B cell (primary cell): ENCODE results near the gene SLC39A11. TPM values are rescaled to one million over a fixed set of nuclear protein-coding genes. Genes with fewer than 3 reads are reported as not detected.

Source experiments
- ATAC-seq: fragments of 200-7000 bp; cut with Tn5 transposase; one replicate; pipeline ENCODE4 v1.10.0; 2021; ENCODE audit warnings: low read depth, mild to moderate bottlenecking, moderate number of reproducible peaks, moderate library complexity
- CTCF ChIA-PET: fragments of 350-600 bp; sonication (Branson Sonifier 250); formaldehyde crosslinking; loops from one replicate; lab custom pipeline; 2021; ENCODE audit warnings: antibody characterized with exemption, inconsistent platforms; lab: Charles Lee
- POLR2A ChIA-PET: fragments of 350-600 bp; sonication (Branson Sonifier 250); formaldehyde crosslinking; loops from one replicate; lab custom pipeline; 2021; ENCODE audit warnings: antibody characterized with exemption; lab: Charles Lee
- DNase-seq: peaks from one replicate; pipeline ENCODE4 v3.0.0; 2013
- H2AFZ ChIP-seq: 2 replicates; pipeline ENCODE4 v1.6.1; 2012; ENCODE audit warnings: mild to moderate bottlenecking, low read depth, low read length; ENCODE audit not compliant: insufficient read depth, poor library complexity, severe bottlenecking
- H3K27ac ChIP-seq, 2 donors: 1 replicate in 1 of 2; 2 replicates in 1 of 2; pipeline ENCODE4 v1.5.1; 2012 to 2013; ENCODE audit warnings: low read length in 2 of 2, mild to moderate bottlenecking in 2 of 2, moderate library complexity in 1 of 2
- H3K27me3 ChIP-seq, 4 experiments: fragments of 200-600 bp in 1 of 4; sonication (generic) in 1 of 4; replicated peaks in 1 of 4; 1 replicate in 2 of 4; 2 replicates in 2 of 4; pipeline versions ENCODE4 v1.6.1 to v1.7.0; 2013 to 2016; ENCODE audit warnings: low read length in 3 of 4, mild to moderate bottlenecking in 2 of 4, mixed read lengths in 1 of 4, moderate library complexity in 1 of 4; ENCODE audit not compliant: insufficient read depth in 4 of 4, control insufficient read depth in 3 of 4; ENCODE audit errors: control extremely low read depth in 1 of 4
- H3K36me3 ChIP-seq, 2 experiments: replicated peaks in 1 of 2; 1 replicate in 1 of 2; 2 replicates in 1 of 2; pipeline versions ENCODE4 v1.6.1 to v1.7.1; 2013; ENCODE audit warnings: low read length in 1 of 2; ENCODE audit not compliant: insufficient read depth in 2 of 2, control insufficient read depth in 1 of 2; ENCODE audit errors: control extremely low read depth in 1 of 2, extremely low read depth in 1 of 2
- H3K4me1 ChIP-seq, 2 donors: fragments of 200-600 bp in 1 of 2; sonication (generic) in 1 of 2; 1 replicate in 1 of 2; 2 replicates in 1 of 2; pipeline versions ENCODE4 v1.5.1 to v1.6.1; 2013 to 2017; ENCODE audit warnings: low read length in 2 of 2; ENCODE audit not compliant: control insufficient read depth in 2 of 2, insufficient read depth in 2 of 2
- H3K4me2 ChIP-seq: replicated peaks from 2 replicates; pipeline ENCODE3; 2012; ENCODE audit warnings: mild to moderate bottlenecking, low read depth, low read length; ENCODE audit not compliant: poor library complexity, severe bottlenecking
- H3K4me3 ChIP-seq, 5 experiments: fragments of 200-600 bp in 1 of 5; sonication (generic) in 1 of 5; 1 replicate in 3 of 5; 2 replicates in 2 of 5; pipeline versions ENCODE4 v1.5.1 to v1.7.0; 2011 to 2016; ENCODE audit warnings: low read length in 4 of 5, mild to moderate bottlenecking in 4 of 5, low read depth in 2 of 5, control low read depth in 1 of 5, moderate library complexity in 1 of 5; ENCODE audit not compliant: insufficient read depth in 1 of 5; ENCODE audit errors: control extremely low read depth in 1 of 5, extremely low read depth in 1 of 5
- H3K79me2 ChIP-seq: fragments of 200-600 bp; sonication (generic); one replicate; pipeline ENCODE4 v1.6.0; 2016; ENCODE audit warnings: low read length; ENCODE audit not compliant: control insufficient read depth, insufficient read depth
- H3K9ac ChIP-seq: fragments of 200-600 bp; sonication (generic); 2 replicates; pipeline ENCODE4 v1.6.1; 2017; ENCODE audit warnings: mild to moderate bottlenecking, low read length, moderate library complexity
- H3K9me3 ChIP-seq, 3 donors: one replicate each; pipeline versions ENCODE4 v1.6.1 to v1.7.1; 2013; ENCODE audit warnings: low read length in 2 of 3; ENCODE audit not compliant: control insufficient read depth in 2 of 3, insufficient read depth in 1 of 3; ENCODE audit errors: control extremely low read depth in 1 of 3
- H4K20me1 ChIP-seq: 2 replicates; pipeline ENCODE4 v1.6.0; 2012; ENCODE audit warnings: mild to moderate bottlenecking, low read length; ENCODE audit not compliant: insufficient read depth, control insufficient read depth, poor library complexity, severe bottlenecking
- H3K27ac Mint-ChIP-seq: one replicate; pipeline ENCODE4 v1.8.0; 2021; ENCODE audit warnings: mixed read lengths
- H3K27me3 Mint-ChIP-seq: one replicate; pipeline ENCODE4 v1.8.0; 2021; ENCODE audit warnings: mixed read lengths
- H3K4me1 Mint-ChIP-seq: one replicate; pipeline ENCODE4 v1.8.0; 2021; ENCODE audit warnings: mixed read lengths
- H3K4me3 Mint-ChIP-seq: one replicate; pipeline ENCODE4 v1.8.0; 2021; ENCODE audit warnings: mixed read lengths
- H3K9me3 Mint-ChIP-seq: one replicate; pipeline ENCODE4 v1.8.0; 2022; ENCODE audit warnings: mixed read lengths; ENCODE audit not compliant: insufficient read depth
- EZH2 ChIP-seq: IDR thresholded peaks from 2 replicates; pipeline ENCODE4 v1.6.1; 2012; ENCODE audit warnings: borderline replicate concordance, low read depth, mild to moderate bottlenecking, moderate library complexity, low read length; ENCODE audit not compliant: insufficient read depth, poor library complexity, severe bottlenecking
- WGBS: methylation state at CpG from one replicate; pipeline ENCODE4 v1.1.5; 2013; ENCODE audit warnings: missing lambda C conversion rate; ENCODE audit not compliant: insufficient coverage; 5-methylcytosine and 5-hydroxymethylcytosine counted together
- intact Hi-C: fragments of 100-400 bp; cut with micrococcal nuclease; formaldehyde crosslinking; loops from one replicate; pipeline ENCODE4 v1.10.0; 2022
- polyA plus RNA-seq: library from polyadenylated mRNA; depleted of rRNA; stranded (reverse); fragments of >200 nt; gene quantifications from 2 replicates; pipeline ENCODE4 v1.2.3, GENCODE V29; 2012
- total RNA-seq, 2 donors: library from RNA; stranded (reverse); fragments of 120-200 nt in 1 of 2; gene quantifications; 1 replicate in 1 of 2; 2 replicates in 1 of 2; pipeline versions ENCODE4 v1.2.3 to v1.2.4, GENCODE V29; 2013 to 2022
- TF ChIP-seq, protein P1 (sequence below): fragments of 200-600 bp; IDR thresholded peaks from one replicate; pipeline ENCODE4 v1.8.0; 2022; ENCODE audit warnings: antibody characterized with exemption, mild to moderate bottlenecking

Gene SLC39A11
- total and polyA plus RNA-seq, 2 donors (not counting 1 experiment from before 2014, with no cell fraction given) = 6.9 to 39.6 TPM

- DNase-seq (no peak), ATAC-seq (no peak)
- Histone ChIP-seq H3K27me3 (no peaks in the 10 kb centered on the region), H3K4me1 (no peaks in the 10 kb centered on the region), H3K79me2 (no peaks in the 10 kb centered on the region), H3K4me2 (no peak overlapping the region), H3K27ac (no peak overlapping the region), H3K36me3 (no peaks in the 10 kb centered on the region), H3K9me3 (peaks cover 0 to 3% (median 0%) of the 10 kb centered on the region in 3 donors), H4K20me1 (no peaks in the 10 kb centered on the region), H3K9ac (no peak overlapping the region), H3K4me3 (no peak overlapping the region), H2AFZ (no peak overlapping the region)
- Mint-ChIP-seq H3K4me1 (no peaks in the 10 kb centered on the region), H3K4me3 (no peak overlapping the region), H3K9me3 (no peaks in the 10 kb centered on the region), H3K27me3 (peaks cover 11% of the 10 kb centered on the region), H3K27ac (no peak overlapping the region)
- WGBS = 20% methylated on average over 1 of the region's 1 CpG
- no peak for TF ChIP-seq EZH2
- TF ChIP-seq, protein P1, sequence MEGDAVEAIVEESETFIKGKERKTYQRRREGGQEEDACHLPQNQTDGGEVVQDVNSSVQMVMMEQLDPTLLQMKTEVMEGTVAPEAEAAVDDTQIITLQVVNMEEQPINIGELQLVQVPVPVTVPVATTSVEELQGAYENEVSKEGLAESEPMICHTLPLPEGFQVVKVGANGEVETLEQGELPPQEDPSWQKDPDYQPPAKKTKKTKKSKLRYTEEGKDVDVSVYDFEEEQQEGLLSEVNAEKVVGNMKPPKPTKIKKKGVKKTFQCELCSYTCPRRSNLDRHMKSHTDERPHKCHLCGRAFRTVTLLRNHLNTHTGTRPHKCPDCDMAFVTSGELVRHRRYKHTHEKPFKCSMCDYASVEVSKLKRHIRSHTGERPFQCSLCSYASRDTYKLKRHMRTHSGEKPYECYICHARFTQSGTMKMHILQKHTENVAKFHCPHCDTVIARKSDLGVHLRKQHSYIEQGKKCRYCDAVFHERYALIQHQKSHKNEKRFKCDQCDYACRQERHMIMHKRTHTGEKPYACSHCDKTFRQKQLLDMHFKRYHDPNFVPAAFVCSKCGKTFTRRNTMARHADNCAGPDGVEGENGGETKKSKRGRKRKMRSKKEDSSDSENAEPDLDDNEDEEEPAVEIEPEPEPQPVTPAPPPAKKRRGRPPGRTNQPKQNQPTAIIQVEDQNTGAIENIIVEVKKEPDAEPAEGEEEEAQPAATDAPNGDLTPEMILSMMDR = no peak
- CTCF ChIA-PET = no interaction called here
- intact Hi-C loops = no loop called here
- POLR2A ChIA-PET = no interaction called here
Measured at GRCh38 chr17:73105431-73105830, 12.9 kb upstream of the SLC39A11 start.

- Mint-ChIP-seq H3K27ac (no peak overlapping the region), H3K4me3 (no peak overlapping the region), H3K9me3 (no peaks in the 10 kb centered on the region), H3K4me1 (no peaks in the 10 kb centered on the region), H3K27me3 (peaks cover 12% of the 10 kb centered on the region)
- H2AFZ ChIP-seq = no peak overlapping the region
- CTCF ChIA-PET = no interaction called here
- intact Hi-C loops = no loop called here
- H3K9ac ChIP-seq = no peak overlapping the region
- H4K20me1 ChIP-seq = no peaks in the 10 kb centered on the region
- POLR2A ChIA-PET = no interaction called here
- H3K79me2 ChIP-seq = no peaks in the 10 kb centered on the region
- no peaks in the 10 kb centered on the region for H3K36me3 ChIP-seq
- no peak for ATAC-seq
- no peak overlapping the region for H3K4me2 ChIP-seq
- no peaks in the 10 kb centered on the region for H3K27me3 ChIP-seq
- H3K9me3 ChIP-seq = peaks cover 0 to 3% (median 0%) of the 10 kb centered on the region in 3 donors
- no peak overlapping the region for H3K4me3 ChIP-seq
- no peak overlapping the region for H3K27ac ChIP-seq
- no peaks in the 10 kb centered on the region for H3K4me1 ChIP-seq
- WGBS = 92% methylated on average over 2 of the region's 3 CpGs
- no peak for DNase-seq
- TF ChIP-seq EZH2 = no peak
- TF ChIP-seq, protein P1 = no peak
Measured at GRCh38 chr17:73104450-73104849, 12.0 kb upstream of the SLC39A11 start.
